ENCODE data around the gene ILKAP.

- TF ChIP-seq, protein P1, sequence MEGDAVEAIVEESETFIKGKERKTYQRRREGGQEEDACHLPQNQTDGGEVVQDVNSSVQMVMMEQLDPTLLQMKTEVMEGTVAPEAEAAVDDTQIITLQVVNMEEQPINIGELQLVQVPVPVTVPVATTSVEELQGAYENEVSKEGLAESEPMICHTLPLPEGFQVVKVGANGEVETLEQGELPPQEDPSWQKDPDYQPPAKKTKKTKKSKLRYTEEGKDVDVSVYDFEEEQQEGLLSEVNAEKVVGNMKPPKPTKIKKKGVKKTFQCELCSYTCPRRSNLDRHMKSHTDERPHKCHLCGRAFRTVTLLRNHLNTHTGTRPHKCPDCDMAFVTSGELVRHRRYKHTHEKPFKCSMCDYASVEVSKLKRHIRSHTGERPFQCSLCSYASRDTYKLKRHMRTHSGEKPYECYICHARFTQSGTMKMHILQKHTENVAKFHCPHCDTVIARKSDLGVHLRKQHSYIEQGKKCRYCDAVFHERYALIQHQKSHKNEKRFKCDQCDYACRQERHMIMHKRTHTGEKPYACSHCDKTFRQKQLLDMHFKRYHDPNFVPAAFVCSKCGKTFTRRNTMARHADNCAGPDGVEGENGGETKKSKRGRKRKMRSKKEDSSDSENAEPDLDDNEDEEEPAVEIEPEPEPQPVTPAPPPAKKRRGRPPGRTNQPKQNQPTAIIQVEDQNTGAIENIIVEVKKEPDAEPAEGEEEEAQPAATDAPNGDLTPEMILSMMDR (IDR thresholded peaks at IDR 0.05) = no peak
- TF ChIP-seq POLR2A (IDR thresholded peaks at IDR 0.05) = no peak
Measured at GRCh38 chr2:238167344-238167715, 36.2 kb downstream of the ILKAP start.
